Upper lobe of left lung (tissue), 6 donors: ENCODE results near the gene HADH. TPM values are rescaled to one million over a fixed set of nuclear protein-coding genes. Genes with fewer than 3 reads are reported as not detected.

Experiments
- ATAC-seq, 2 donors: fragments of 200-7000 bp; cut with Tn5 transposase; one replicate each; pipeline ENCODE4 v1.9.1; 2022; ENCODE audit warnings: mild to moderate bottlenecking in 2 of 2, moderate library complexity in 2 of 2; ENCODE audit not compliant: low FRiP score in 2 of 2
- DNase-seq, 2 donors: peaks; one replicate each; pipeline ENCODE4 v3.0.0-alpha.2; 2019 to 2020
- H3K27ac ChIP-seq, 4 donors: fragments of 200-600 bp; sonication (generic); one replicate each; pipeline ENCODE4 v1.5.1; 2016 to 2019
- H3K27me3 ChIP-seq, 4 donors: fragments of 200-600 bp; sonication (generic); one replicate each; pipeline ENCODE4 v1.5.1; 2017 to 2019
- H3K36me3 ChIP-seq, 4 donors: fragments of 200-600 bp; sonication (generic); one replicate each; pipeline ENCODE4 v1.5.1; 2016 to 2019
- H3K4me1 ChIP-seq, 4 donors: fragments of 200-600 bp; sonication (generic); one replicate each; pipeline ENCODE4 v1.5.1; 2018 to 2019
- H3K4me3 ChIP-seq, 4 donors: fragments of 200-600 bp; sonication (generic); one replicate each; pipeline ENCODE4 v1.5.1; 2017 to 2019; ENCODE audit warnings: mild to moderate bottlenecking in 2 of 4, moderate library complexity in 1 of 4
- H3K9me3 ChIP-seq, 4 donors: fragments of 200-600 bp; sonication (generic); one replicate each; pipeline ENCODE4 v1.5.1; 2018 to 2019
- EP300 ChIP-seq, 4 donors: sonication (generic); formaldehyde crosslinking; IDR thresholded peaks; one replicate each; pipeline ENCODE4 v1.5.1; 2017; ENCODE audit warnings: antibody characterized with exemption in 4 of 4, control low read depth in 2 of 4
- POLR2A ChIP-seq, 4 donors: fragments of 450-650 bp; IDR thresholded peaks; one replicate each; pipeline ENCODE4 v1.5.1; 2016 to 2017; ENCODE audit warnings: antibody characterized with exemption in 4 of 4, mild to moderate bottlenecking in 2 of 4
- POLR2AphosphoS5 ChIP-seq, 2 donors: sonication (generic); formaldehyde crosslinking; IDR thresholded peaks; one replicate each; pipeline ENCODE4 v1.5.1; 2017; ENCODE audit warnings: antibody characterized with exemption in 2 of 2
- WGBS, 2 donors: methylation state at CpG; one replicate each; pipeline ENCODE4 v1.1.5; 2017 to 2018; 5-methylcytosine and 5-hydroxymethylcytosine counted together
- total RNA-seq, 6 donors: library from RNA; depleted of rRNA in 4 of 6; stranded (reverse); fragments of >200 nt in 4 of 6; gene quantifications; one replicate each; pipeline versions ENCODE4 v1.1.0 to v1.2.1, GENCODE V29; 2016 to 2021
- TF ChIP-seq, protein P1 (sequence below), 6 experiments: fragments of 450-650 bp in 4 of 6; fragments of 200-600 bp in 2 of 6; sonication (generic) in 2 of 6; IDR thresholded peaks; one replicate each; pipeline ENCODE4 v1.5.1; 2016 to 2019; ENCODE audit warnings: antibody characterized with exemption in 6 of 6
- donor health status: DM: no; HTN: no; CAD: no; lungs with moderate emphysema.
- donor health status: DM: no; HTN: yes; CAD: no; lungs with severe emphysema.

HADH gene
- total RNA-seq = 10 to 100 TPM; 27.2 to 57.1 (median 36.1) TPM

DNA sequence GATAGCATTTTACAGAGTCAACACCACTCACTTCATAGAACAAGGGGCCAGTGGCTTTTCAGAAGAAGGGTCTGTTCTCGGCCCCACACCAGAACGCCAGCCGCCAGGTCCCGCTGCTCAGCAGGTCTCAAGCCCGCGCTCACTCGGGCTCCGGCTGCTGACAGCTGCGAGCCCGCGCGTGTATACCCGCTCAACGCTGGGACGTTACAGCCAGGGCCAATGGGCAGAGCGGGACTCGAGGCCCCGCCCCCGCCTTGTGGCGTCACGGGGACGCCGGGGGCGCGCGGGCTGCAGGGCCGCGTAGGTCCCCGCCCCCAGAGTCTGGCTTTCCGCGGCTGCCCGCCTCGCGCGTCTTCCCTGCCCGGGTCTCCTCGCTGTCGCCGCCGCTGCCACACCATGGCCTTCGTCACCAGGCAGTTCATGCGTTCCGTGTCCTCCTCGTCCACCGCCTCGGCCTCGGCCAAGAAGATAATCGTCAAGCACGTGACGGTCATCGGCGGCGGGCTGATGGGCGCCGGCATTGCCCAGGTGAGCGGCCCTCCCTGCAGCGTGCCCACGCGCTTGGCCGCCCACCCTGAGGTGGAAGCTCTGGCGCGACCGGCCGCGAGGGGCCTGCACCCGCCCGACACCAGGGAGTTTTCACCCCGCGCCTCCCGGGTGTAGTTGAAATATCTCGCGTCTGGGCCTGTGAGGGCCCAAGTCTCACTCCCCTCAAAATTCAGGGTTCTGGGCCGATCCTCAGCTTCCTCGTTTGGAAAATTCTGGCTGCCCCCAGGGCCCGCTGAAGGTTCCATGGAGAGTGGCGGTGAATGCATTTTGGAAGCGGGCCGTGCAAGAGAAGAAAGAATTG lies at the start of gene HADH:
HADH (plus strand) TSS at position 353 of the 850 bp plus-strand sequence; CDS start at position 397, 44 bp downstream.
- WGBS, 2 donors = 0% methylated on average over 13 to 43 of the region's 78 CpGs
- peak; percentile 97 to 99 for DNase-seq
- H3K27me3 ChIP-seq = no peaks in the 10 kb centered on the region
- no peaks in the 10 kb centered on the region for H3K36me3 ChIP-seq
- peaks cover 22 to 57% (median 41%) of the 10 kb centered on the region in 4 donors for H3K4me1 ChIP-seq
- peak; percentile 77 to 96 for TF ChIP-seq POLR2AphosphoS5 (IDR thresholded peaks at IDR 0.05)
- TF ChIP-seq, protein P1, sequence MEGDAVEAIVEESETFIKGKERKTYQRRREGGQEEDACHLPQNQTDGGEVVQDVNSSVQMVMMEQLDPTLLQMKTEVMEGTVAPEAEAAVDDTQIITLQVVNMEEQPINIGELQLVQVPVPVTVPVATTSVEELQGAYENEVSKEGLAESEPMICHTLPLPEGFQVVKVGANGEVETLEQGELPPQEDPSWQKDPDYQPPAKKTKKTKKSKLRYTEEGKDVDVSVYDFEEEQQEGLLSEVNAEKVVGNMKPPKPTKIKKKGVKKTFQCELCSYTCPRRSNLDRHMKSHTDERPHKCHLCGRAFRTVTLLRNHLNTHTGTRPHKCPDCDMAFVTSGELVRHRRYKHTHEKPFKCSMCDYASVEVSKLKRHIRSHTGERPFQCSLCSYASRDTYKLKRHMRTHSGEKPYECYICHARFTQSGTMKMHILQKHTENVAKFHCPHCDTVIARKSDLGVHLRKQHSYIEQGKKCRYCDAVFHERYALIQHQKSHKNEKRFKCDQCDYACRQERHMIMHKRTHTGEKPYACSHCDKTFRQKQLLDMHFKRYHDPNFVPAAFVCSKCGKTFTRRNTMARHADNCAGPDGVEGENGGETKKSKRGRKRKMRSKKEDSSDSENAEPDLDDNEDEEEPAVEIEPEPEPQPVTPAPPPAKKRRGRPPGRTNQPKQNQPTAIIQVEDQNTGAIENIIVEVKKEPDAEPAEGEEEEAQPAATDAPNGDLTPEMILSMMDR (IDR thresholded peaks at IDR 0.05) = peak in 1 of 6 experiments; percentile 13
- peak in 3 of 4 donors; percentile 85 to 96 (median 89) for TF ChIP-seq POLR2A (IDR thresholded peaks at IDR 0.05)
- peak in 1 of 4 donors; percentile 40 for TF ChIP-seq EP300 (IDR thresholded peaks at IDR 0.05)
- H3K9me3 ChIP-seq = no peaks in the 10 kb centered on the region
- peak within 1 kb of the TSS; percentile 82 to 91 (median 88) for H3K27ac ChIP-seq
- ATAC-seq = peak; percentile 99 to 100
- H3K4me3 ChIP-seq = peak within 1 kb of the TSS; percentile 72 to 83 (median 73)

DNA sequence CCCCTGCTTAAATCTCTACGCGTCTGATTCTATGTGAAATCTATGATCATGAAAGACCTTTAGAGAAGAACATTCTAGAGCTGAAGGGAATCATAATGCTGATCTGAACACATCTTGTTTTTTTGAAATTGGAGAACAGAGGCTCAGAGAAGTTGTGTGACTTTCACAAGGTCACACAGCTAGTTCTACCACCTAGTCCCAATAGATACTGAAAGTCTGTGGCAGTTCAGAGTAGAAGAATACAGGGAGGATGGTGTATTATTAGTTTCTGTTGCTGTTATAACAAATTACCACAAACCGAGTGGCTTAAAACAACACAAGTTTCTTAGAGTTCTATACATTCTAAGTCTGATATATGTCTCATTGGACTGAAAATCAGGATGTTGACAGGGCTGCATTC lies 43.9 kb upstream of the HADH start:
- TF ChIP-seq EP300 (IDR thresholded peaks at IDR 0.05) = no peak
- no peak for TF ChIP-seq POLR2AphosphoS5 (IDR thresholded peaks at IDR 0.05)
- TF ChIP-seq POLR2A (IDR thresholded peaks at IDR 0.05) = no peak
- TF ChIP-seq, protein P1 (IDR thresholded peaks at IDR 0.05) = no peak
- 95 to 99% methylated on average over 3 of the region's 3 CpGs for WGBS, 2 donors
- Histone ChIP-seq H3K9me3 (no peaks in the 10 kb centered on the region), H3K36me3 (peaks cover 0 to 26% (median 4%) of the 10 kb centered on the region in 4 donors), H3K27me3 (no peaks in the 10 kb centered on the region), H3K27ac (no peak overlapping the region), H3K4me1 (no peaks in the 10 kb centered on the region), H3K4me3 (no peak overlapping the region)
- DNase-seq (no peak), ATAC-seq (no peak)

DNA sequence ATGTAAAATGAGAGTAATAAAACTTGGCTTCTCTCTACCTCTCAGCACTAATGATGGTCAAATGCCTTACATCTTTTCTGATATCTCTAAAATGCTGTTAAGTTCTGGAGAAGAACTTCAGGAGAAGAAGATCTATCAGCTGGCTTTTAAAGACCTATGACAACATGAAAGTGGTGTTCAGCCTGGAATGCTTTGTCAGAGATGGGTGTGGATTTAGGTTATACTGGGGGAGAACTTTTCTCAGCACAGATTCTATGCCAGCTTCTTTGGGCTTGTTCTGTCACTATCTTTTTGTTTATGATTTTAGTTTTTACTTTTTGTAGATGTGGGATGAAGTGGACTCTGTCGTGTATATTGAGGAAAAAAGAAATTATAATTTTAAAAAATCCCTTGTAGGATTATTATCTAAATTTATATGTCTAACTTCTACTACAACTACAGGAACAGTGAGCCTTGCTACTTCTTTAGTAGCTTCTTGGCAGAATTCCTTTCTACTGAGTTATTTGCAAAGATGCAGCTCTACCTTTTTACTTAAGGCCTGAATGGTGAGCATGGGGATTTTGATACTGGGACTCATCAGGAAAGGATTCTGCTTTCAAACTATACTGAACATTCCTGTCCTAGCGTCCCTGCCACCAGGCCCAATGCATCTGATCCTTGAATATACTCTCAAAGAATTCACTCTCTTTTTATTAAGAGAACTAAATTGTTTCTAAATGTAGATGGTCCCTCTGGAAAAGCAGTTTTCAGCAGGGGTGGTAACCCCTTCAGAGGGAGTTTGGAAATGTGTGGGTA lies 38.7 kb upstream of the HADH start:
- DNase-seq (no peak), ATAC-seq (no peak)
- no peaks in the 10 kb centered on the region for H3K9me3 ChIP-seq
- H3K36me3 ChIP-seq = peaks cover 0 to 32% (median 4%) of the 10 kb centered on the region in 4 donors
- no peak for TF ChIP-seq EP300 (IDR thresholded peaks at IDR 0.05)
- TF ChIP-seq, protein P1 (IDR thresholded peaks at IDR 0.05) = no peak
- TF ChIP-seq POLR2AphosphoS5 (IDR thresholded peaks at IDR 0.05) = no peak
- TF ChIP-seq POLR2A (IDR thresholded peaks at IDR 0.05) = no peak
- H3K4me1 ChIP-seq = no peaks in the 10 kb centered on the region
- no peak overlapping the region for H3K4me3 ChIP-seq
- no peaks in the 10 kb centered on the region for H3K27me3 ChIP-seq
- H3K27ac ChIP-seq = no peak overlapping the region
- 90% methylated on average over 2 of the region's 2 CpGs for WGBS, 2 donors

DNA sequence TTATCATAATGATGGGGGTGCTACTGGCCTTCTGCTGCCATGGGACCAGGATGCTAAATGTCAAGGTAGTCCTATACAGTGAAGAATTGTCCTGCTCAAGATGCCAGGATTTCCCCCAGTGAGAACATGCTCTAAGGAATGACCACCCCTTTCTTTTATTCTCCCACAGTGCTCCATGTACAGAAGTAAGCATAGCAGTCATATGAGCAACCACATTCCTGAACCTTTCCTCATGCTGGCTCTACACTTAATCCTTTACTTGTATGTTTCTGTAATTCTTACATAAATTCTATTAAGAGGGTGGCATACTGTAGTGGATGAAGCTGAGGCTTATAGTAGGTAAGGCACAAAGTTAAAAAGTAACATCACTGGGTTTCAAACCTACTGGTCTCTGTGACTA lies 38.1 kb upstream of the HADH start:
- DNase-seq (no peak), ATAC-seq (no peak)
- no peaks in the 10 kb centered on the region for H3K4me1 ChIP-seq
- peaks cover 0 to 6% (median 2%) of the 10 kb centered on the region in 4 donors for H3K9me3 ChIP-seq
- H3K27ac ChIP-seq = no peak overlapping the region
- TF ChIP-seq POLR2AphosphoS5 (IDR thresholded peaks at IDR 0.05) (no peak), POLR2A (IDR thresholded peaks at IDR 0.05) (no peak), EP300 (IDR thresholded peaks at IDR 0.05) (no peak)
- TF ChIP-seq, protein P1 (IDR thresholded peaks at IDR 0.05) = no peak
- peaks cover 0 to 32% (median 4%) of the 10 kb centered on the region in 4 donors for H3K36me3 ChIP-seq
- H3K4me3 ChIP-seq = no peak overlapping the region
- H3K27me3 ChIP-seq = no peaks in the 10 kb centered on the region
